ENCODE data around the gene SYNGR1.
"Not testable (repeated sequence)": the region's sequence is repeated elsewhere in the genome, so short reads cannot be mapped to it uniquely, and the experiment has no call there.

The SYNGR1 gene

GRCh38 chr22:39409516-39410029 lies 59.8 kb downstream of the SYNGR1 start:
- DNase-seq (ENCODE audit: low spot score): no peak

GRCh38 chr22:39410264-39410663 lies 60.5 kb downstream of the SYNGR1 start:
- DNase-seq (ENCODE audit: low spot score): no peak

- DNase-seq (ENCODE audit: low spot score): not testable (repeated sequence)
Observed at GRCh38 chr22:39411828-39412365, 62.1 kb downstream of the SYNGR1 start.

- DNase-seq (ENCODE audit: low spot score): not testable (repeated sequence)
Observed at GRCh38 chr22:39413204-39413603, 63.4 kb downstream of the SYNGR1 start.

GRCh38 chr22:39414377-39414776 lies 64.6 kb downstream of the SYNGR1 start:
- DNase-seq (ENCODE audit: low spot score): no peak

- no peak for DNase-seq (ENCODE audit: low spot score)
Observed at GRCh38 chr22:39414886-39415285, 65.1 kb downstream of the SYNGR1 start.

- no peak for DNase-seq (ENCODE audit: low spot score)
Observed at GRCh38 chr22:39415506-39415905, 65.7 kb downstream of the SYNGR1 start.

- no peak for DNase-seq (ENCODE audit: low spot score)
Observed at GRCh38 chr22:39416319-39416718, 66.5 kb downstream of the SYNGR1 start.

GRCh38 chr22:39417641-39418040 lies 67.8 kb downstream of the SYNGR1 start:
- no peak for DNase-seq (ENCODE audit: low spot score)

GRCh38 chr22:39418696-39419095 lies 68.9 kb downstream of the SYNGR1 start:
- DNase-seq (ENCODE audit: low spot score): no peak

- DNase-seq (ENCODE audit: low spot score): no peak
Observed at GRCh38 chr22:39419096-39419495, 69.3 kb downstream of the SYNGR1 start.

GRCh38 chr22:39419911-39420310 lies 70.1 kb downstream of the SYNGR1 start:
- no peak for DNase-seq (ENCODE audit: low spot score)

GRCh38 chr22:39421691-39422090 lies 71.9 kb downstream of the SYNGR1 start:
- DNase-seq (ENCODE audit: low spot score): no peak

GRCh38 chr22:39422101-39422500 lies 72.3 kb downstream of the SYNGR1 start:
- DNase-seq (ENCODE audit: low spot score): no peak

- DNase-seq (ENCODE audit: low spot score): no peak
Observed at GRCh38 chr22:39422721-39423120, 72.9 kb downstream of the SYNGR1 start.

- no peak for DNase-seq (ENCODE audit: low spot score)
Observed at GRCh38 chr22:39423976-39424375, 74.2 kb downstream of the SYNGR1 start.

- no peak for DNase-seq (ENCODE audit: low spot score)
Observed at GRCh38 chr22:39426380-39427043, 76.7 kb downstream of the SYNGR1 start.

GRCh38 chr22:39427751-39428596 lies 78.2 kb downstream of the SYNGR1 start:
- no peak for DNase-seq (ENCODE audit: low spot score)

- no peak for DNase-seq (ENCODE audit: low spot score)
Observed at GRCh38 chr22:39428597-39429071, 78.8 kb downstream of the SYNGR1 start.

- DNase-seq (ENCODE audit: low spot score): no peak
Observed at GRCh38 chr22:39429186-39429585, 79.4 kb downstream of the SYNGR1 start.

GRCh38 chr22:39429916-39430575 lies 80.3 kb downstream of the SYNGR1 start:
- DNase-seq (ENCODE audit: low spot score): no peak

GRCh38 chr22:39430576-39431150 lies 80.9 kb downstream of the SYNGR1 start:
- no peak for DNase-seq (ENCODE audit: low spot score)

All from germinal center (tissue), 1 donor.